Breast epithelium (tissue), 4 donors: ENCODE data around the gene RABGAP1L. TPM values are rescaled to one million over a fixed set of nuclear protein-coding genes. Genes with fewer than 3 reads are reported as not detected.
"Not testable (repeated sequence)": the region's sequence is repeated elsewhere in the genome, so short reads cannot be mapped to it uniquely, and the experiment has no call there.

Source experiments
- DNase-seq, 2 donors: peaks; one replicate each; pipeline ENCODE4 v3.0.0-alpha.2; 2019; ENCODE audit warnings: low spot score in 2 of 2
- H3K27ac ChIP-seq, 2 donors: fragments of 200-600 bp; sonication (generic) in 1 of 2; one replicate each; pipeline ENCODE4 v1.5.1; 2016 to 2019; ENCODE audit warnings: mild to moderate bottlenecking in 1 of 2
- H3K27me3 ChIP-seq, 2 donors: fragments of 200-600 bp; sonication (generic) in 1 of 2; one replicate each; pipeline versions ENCODE4 v1.5.1 to v1.6.0; 2017 to 2019; ENCODE audit warnings: control low read depth in 1 of 2, mild to moderate bottlenecking in 1 of 2
- H3K36me3 ChIP-seq: fragments of 200-600 bp; one replicate; pipeline ENCODE4 v1.5.1; 2019
- H3K4me1 ChIP-seq, 2 donors: fragments of 200-600 bp; sonication (generic); one replicate each; pipeline ENCODE4 v1.5.1; 2016 to 2019; ENCODE audit warnings: control low read depth in 1 of 2
- H3K4me3 ChIP-seq, 3 donors: fragments of 200-600 bp; sonication (generic); 1 replicate in 2 of 3; 2 replicates in 1 of 3; pipeline ENCODE4 v1.5.1; 2016 to 2019; ENCODE audit warnings: mild to moderate bottlenecking in 3 of 3, moderate library complexity in 2 of 3
- H3K9me3 ChIP-seq, 2 donors: fragments of 200-600 bp; sonication (generic) in 1 of 2; one replicate each; pipeline ENCODE4 v1.5.1; 2016 to 2019; ENCODE audit warnings: control low read depth in 1 of 2
- CTCF ChIP-seq, 3 donors: fragments of 450-650 bp; IDR thresholded peaks; one replicate each; pipeline ENCODE4 v1.5.1; 2016 to 2017; ENCODE audit warnings: antibody characterized with exemption in 3 of 3, mild to moderate bottlenecking in 3 of 3, moderate library complexity in 3 of 3
- POLR2A ChIP-seq: fragments of 450-650 bp; IDR thresholded peaks from one replicate; pipeline ENCODE4 v1.6.1; 2016; ENCODE audit warnings: antibody characterized with exemption, mild to moderate bottlenecking, moderate library complexity
- POLR2AphosphoS5 ChIP-seq, 3 donors: sonication (generic); formaldehyde crosslinking; IDR thresholded peaks; one replicate each; pipeline ENCODE4 v1.6.1; 2017; ENCODE audit warnings: antibody characterized with exemption in 3 of 3
- intact Hi-C: fragments of 100-400 bp; cut with DNase I; formaldehyde crosslinking; loops from one replicate; pipeline ENCODE4 v1.15.1; 2023; ENCODE audit warnings: low total_unique reads
- total RNA-seq, 3 donors: library from RNA; depleted of rRNA; stranded (reverse); fragments of >200 nt; gene quantifications; one replicate each; pipeline ENCODE4 v1.1.0, GENCODE V29; 2016

The RABGAP1L gene
- total RNA-seq, 3 donors from 2014 or later = 41.3 to 83.7 (median 49.5) TPM

GRCh38 chr1:175037416-175037815, 878.1 kb downstream of the RABGAP1L start:
- Histone ChIP-seq H3K9me3 (no peaks in the 10 kb centered on the region), H3K36me3 (no peaks in the 10 kb centered on the region), H3K4me1 (no peaks in the 10 kb centered on the region), H3K27ac (no peak overlapping the region), H3K4me3 (no peak overlapping the region), H3K27me3 (no peaks in the 10 kb centered on the region)
- TF ChIP-seq CTCF (IDR thresholded peaks at IDR 0.05) (no peak), POLR2A (no peak), POLR2AphosphoS5 (IDR thresholded peaks at IDR 0.05) (no peak)
- intact Hi-C loops = no loop called here
- no peak for DNase-seq

- Histone ChIP-seq H3K27me3 (no peaks in the 10 kb centered on the region), H3K4me3 (no peak overlapping the region), H3K9me3 (no peaks in the 10 kb centered on the region), H3K27ac (no peak overlapping the region), H3K4me1 (no peaks in the 10 kb centered on the region), H3K36me3 (no peaks in the 10 kb centered on the region)
- intact Hi-C loops = no loop called here
- TF ChIP-seq CTCF (IDR thresholded peaks at IDR 0.05) = no peak
- TF ChIP-seq POLR2AphosphoS5 (IDR thresholded peaks at IDR 0.05) = no peak
- no peak for TF ChIP-seq POLR2A
- no peak for DNase-seq
Measured at GRCh38 chr1:175040324-175040879, 881.1 kb downstream of the RABGAP1L start.

GRCh38 chr1:175042650-175043049, 883.3 kb downstream of the RABGAP1L start:
- Histone ChIP-seq H3K27me3 (no peaks in the 10 kb centered on the region), H3K9me3 (no peaks in the 10 kb centered on the region), H3K27ac (no peak overlapping the region), H3K36me3 (no peaks in the 10 kb centered on the region), H3K4me1 (no peaks in the 10 kb centered on the region), H3K4me3 (no peak overlapping the region)
- no peak for DNase-seq
- TF ChIP-seq POLR2AphosphoS5 (IDR thresholded peaks at IDR 0.05) = no peak
- intact Hi-C loops = no loop called here

GRCh38 chr1:175043824-175044223, 884.5 kb downstream of the RABGAP1L start:
- intact Hi-C loops = no loop called here
- H3K36me3 ChIP-seq = no peaks in the 10 kb centered on the region
- H3K9me3 ChIP-seq = no peaks in the 10 kb centered on the region
- H3K4me3 ChIP-seq = no peak overlapping the region
- H3K27me3 ChIP-seq = no peaks in the 10 kb centered on the region
- H3K4me1 ChIP-seq = no peaks in the 10 kb centered on the region
- H3K27ac ChIP-seq = no peak overlapping the region
- TF ChIP-seq POLR2A (no peak), CTCF (IDR thresholded peaks at IDR 0.05) (no peak)
- DNase-seq = no peak

- H3K4me3 ChIP-seq, H3K9me3 ChIP-seq, H3K4me1 ChIP-seq, DNase-seq, intact Hi-C loops, H3K36me3 ChIP-seq, H3K27ac ChIP-seq, H3K27me3 ChIP-seq: not testable (repeated sequence)
Measured at GRCh38 chr1:175044591-175044990, 885.3 kb downstream of the RABGAP1L start.

Other genes with a start within 250 kb of the RABGAP1L start
- gene SERPINC1, start 242.2 kb upstream of the RABGAP1L start, total RNA-seq = under 1 TPM in 1 of 3 donors, not detected in 2; 0.32 TPM
- 10 to 100 TPM; 30.2 to 40.8 (median 33.1) TPM for gene RC3H1, start 137.2 kb upstream of the RABGAP1L start, total RNA-seq